Common myeloid progenitor, CD34-positive (primary cell): ENCODE data around the gene PCSK9.
"Not testable (repeated sequence)": the region's sequence is repeated elsewhere in the genome, so short reads cannot be mapped to it uniquely, and the experiment has no call there.

Experiments
- CTCF ChIA-PET: fragments of 350-600 bp; sonication (Branson Sonifier 250); formaldehyde crosslinking; loops from one replicate; lab custom pipeline; 2021; ENCODE audit warnings: antibody characterized with exemption; lab: Charles Lee
- POLR2A ChIA-PET: fragments of 350-600 bp; sonication (Branson Sonifier 250); formaldehyde crosslinking; loops from one replicate; lab custom pipeline; 2021; ENCODE audit warnings: antibody characterized with exemption; lab: Charles Lee
- DNase-seq, 3 donors: peaks; one replicate each; pipeline versions ENCODE4 v3.0.0 to v3.0.0-alpha.2; 2013
- H3K27ac ChIP-seq, 2 experiments: 1 replicate in 1 of 2; 2 replicates in 1 of 2; pipeline ENCODE4 v1.7.0; 2013; ENCODE audit warnings: inconsistent platforms in 2 of 2, low read length in 2 of 2, mild to moderate bottlenecking in 2 of 2, low read depth in 1 of 2, moderate library complexity in 1 of 2; ENCODE audit not compliant: severe bottlenecking in 2 of 2, insufficient read depth in 1 of 2, poor library complexity in 1 of 2
- H3K27me3 ChIP-seq, 5 experiments: replicated peaks in 2 of 5; 1 replicate in 3 of 5; 2 replicates in 2 of 5; pipeline versions ENCODE4 v1.6.1 to v1.7.0; 2013; ENCODE audit warnings: low read length in 4 of 5, mild to moderate bottlenecking in 2 of 5, moderate library complexity in 2 of 5, inconsistent platforms in 1 of 5; ENCODE audit not compliant: insufficient read depth in 5 of 5, control insufficient read depth in 4 of 5
- H3K36me3 ChIP-seq, 4 experiments: 1 replicate in 2 of 4; 2 replicates in 2 of 4; pipeline versions ENCODE4 v1.6.1 to v1.7.0; 2013; ENCODE audit warnings: low read length in 3 of 4, control low read depth in 1 of 4, mild to moderate bottlenecking in 1 of 4; ENCODE audit not compliant: control insufficient read depth in 4 of 4, insufficient read depth in 4 of 4
- H3K4me1 ChIP-seq, 4 experiments: 1 replicate in 3 of 4; 2 replicates in 1 of 4; pipeline versions ENCODE4 v1.6.1 to v1.7.1; 2013; ENCODE audit warnings: low read length in 3 of 4, mild to moderate bottlenecking in 3 of 4, control low read depth in 1 of 4, inconsistent platforms in 1 of 4, moderate library complexity in 1 of 4; ENCODE audit not compliant: control insufficient read depth in 4 of 4, insufficient read depth in 4 of 4; ENCODE audit errors: control extremely low read depth in 1 of 4
- H3K4me3 ChIP-seq, 7 experiments: 1 replicate in 4 of 7; 2 replicates in 3 of 7; pipeline versions ENCODE4 v1.5.1 to v1.7.0; 2013; ENCODE audit warnings: mild to moderate bottlenecking in 7 of 7, low read length in 6 of 7, moderate library complexity in 6 of 7, inconsistent platforms in 2 of 7, low read depth in 2 of 7, control low read depth in 1 of 7; ENCODE audit not compliant: insufficient read depth in 4 of 7, control insufficient read depth in 1 of 7; ENCODE audit errors: extremely low read depth in 1 of 7
- H3K9me3 ChIP-seq, 5 experiments: 1 replicate in 4 of 5; 2 replicates in 1 of 5; pipeline versions ENCODE4 v1.6.1 to v1.7.1; 2013; ENCODE audit warnings: low read length in 4 of 5, mild to moderate bottlenecking in 2 of 5, inconsistent platforms in 1 of 5, low read depth in 1 of 5, moderate library complexity in 1 of 5; ENCODE audit not compliant: control insufficient read depth in 4 of 5, insufficient read depth in 2 of 5; ENCODE audit errors: control extremely low read depth in 1 of 5
- WGBS: methylation state at CpG from one replicate; pipeline ENCODE4 v1.1.5; 2013; ENCODE audit not compliant: insufficient coverage; 5-methylcytosine and 5-hydroxymethylcytosine counted together

PCSK9 gene

DNA sequence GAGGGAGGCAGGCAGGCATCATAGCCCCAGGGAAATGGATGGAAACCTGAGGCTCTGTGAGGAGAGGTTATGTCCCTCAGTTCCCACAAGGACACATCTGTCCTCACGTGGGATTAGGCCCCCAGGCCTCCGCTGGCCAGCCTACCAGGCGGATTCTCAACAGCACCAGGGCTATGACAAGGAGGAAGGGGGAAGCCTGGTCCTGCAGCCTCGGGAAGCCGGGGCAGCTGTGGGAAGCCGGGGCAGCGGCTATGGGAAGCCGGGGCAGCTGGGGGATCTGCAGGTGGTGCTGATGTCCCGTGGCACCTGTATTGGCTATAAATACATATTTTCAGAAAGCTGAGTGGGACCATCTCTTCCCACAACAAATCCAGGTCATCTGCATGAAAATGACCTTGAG lies 21.0 kb upstream of the PCSK9 start:
- ChIA-PET POLR2A (no interaction called here), CTCF (interaction anchor here (1.1 kb wide), 1 partner anchor 10 kb away, joined by 4 read pairs; no protein-coding TSS in a partner anchor)
- Histone ChIP-seq H3K27me3 (peaks cover 0 to 5% (median 4%) of the 10 kb centered on the region in 5 experiments), H3K36me3 (no peaks in the 10 kb centered on the region), H3K4me3 (no peak overlapping the region), H3K4me1 (no peaks in the 10 kb centered on the region), H3K9me3 (no peaks in the 10 kb centered on the region), H3K27ac (no peak overlapping the region)
- WGBS, result 97% methylated on average over 4 of the region's 9 CpGs
- DNase-seq, result no peak

DNA sequence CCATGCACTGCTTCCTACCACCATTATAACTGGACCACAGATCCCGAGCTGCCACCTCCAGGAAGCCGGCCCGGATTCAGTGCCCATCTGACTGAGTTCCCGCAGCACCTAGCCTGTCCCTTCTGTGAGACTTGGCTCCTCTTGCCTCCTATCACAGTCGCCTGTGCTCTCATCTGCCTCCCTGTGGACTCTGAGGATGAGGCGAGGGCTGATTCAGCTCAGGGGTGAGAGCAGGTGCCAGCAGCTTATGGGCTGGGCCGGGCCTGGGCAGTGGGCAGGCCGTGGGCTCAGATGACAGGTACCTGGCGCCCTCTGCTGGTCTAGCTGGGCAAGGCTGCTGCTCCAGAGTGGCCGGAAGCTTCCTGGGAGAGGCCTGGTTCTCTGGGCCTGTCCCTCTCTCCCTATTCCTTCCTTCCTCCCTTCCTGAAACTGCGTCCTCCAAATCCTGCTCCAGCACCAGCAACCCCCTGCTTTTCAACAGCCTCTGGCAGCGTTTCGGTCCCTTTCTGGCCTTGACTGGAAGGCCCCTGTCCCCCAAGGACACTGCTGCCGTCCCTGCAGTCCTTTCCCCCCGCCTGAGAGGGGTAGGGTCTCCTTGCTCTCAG lies 17.3 kb upstream of the PCSK9 start:
- 65% methylated on average over 14 of the region's 15 CpGs for WGBS
- H3K9me3 ChIP-seq, result no peaks in the 10 kb centered on the region
- no peak overlapping the region for H3K4me3 ChIP-seq
- no peaks in the 10 kb centered on the region for H3K36me3 ChIP-seq
- DNase-seq, result peak; percentile 80 to 84 (median 81)
- no peaks in the 10 kb centered on the region for H3K4me1 ChIP-seq
- CTCF ChIA-PET, result interaction anchor here (0.5 to 2.9 kb wide), 18 partner anchors 9 to 100 kb away, joined by 3 to 30 read pairs (median 4); partner anchors contain the start of gene PCSK9
- H3K27ac ChIP-seq, result no peak overlapping the region
- POLR2A ChIA-PET, result no interaction called here
- H3K27me3 ChIP-seq, result peaks cover 0 to 4% (median 0%) of the 10 kb centered on the region in 5 experiments

DNA sequence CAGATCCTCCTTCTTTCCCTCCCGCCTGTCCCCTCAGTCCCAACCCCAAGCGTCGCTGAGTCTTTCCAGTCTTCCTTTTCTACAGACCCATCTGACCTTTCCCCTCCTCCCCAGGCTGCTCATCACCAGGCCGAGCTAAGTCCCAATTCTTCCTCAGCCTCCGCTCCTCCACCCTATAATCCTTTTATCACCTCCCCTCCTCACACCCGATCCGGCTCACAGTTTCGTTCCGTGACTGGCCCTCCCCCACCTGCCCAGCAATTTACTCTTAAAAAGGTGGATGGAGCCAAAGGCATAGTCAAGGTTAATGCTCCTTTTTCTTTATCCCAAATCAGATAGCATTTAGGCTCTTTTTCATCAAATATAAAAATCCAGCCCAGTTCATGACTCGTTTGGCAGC lies 15.2 kb upstream of the PCSK9 start:
- CTCF ChIA-PET, H3K9me3 ChIP-seq, H3K27me3 ChIP-seq, H3K4me3 ChIP-seq, H3K27ac ChIP-seq, H3K4me1 ChIP-seq, H3K36me3 ChIP-seq, DNase-seq, POLR2A ChIA-PET: not testable (repeated sequence)
- 100% methylated on average over 4 of the region's 10 CpGs for WGBS

DNA sequence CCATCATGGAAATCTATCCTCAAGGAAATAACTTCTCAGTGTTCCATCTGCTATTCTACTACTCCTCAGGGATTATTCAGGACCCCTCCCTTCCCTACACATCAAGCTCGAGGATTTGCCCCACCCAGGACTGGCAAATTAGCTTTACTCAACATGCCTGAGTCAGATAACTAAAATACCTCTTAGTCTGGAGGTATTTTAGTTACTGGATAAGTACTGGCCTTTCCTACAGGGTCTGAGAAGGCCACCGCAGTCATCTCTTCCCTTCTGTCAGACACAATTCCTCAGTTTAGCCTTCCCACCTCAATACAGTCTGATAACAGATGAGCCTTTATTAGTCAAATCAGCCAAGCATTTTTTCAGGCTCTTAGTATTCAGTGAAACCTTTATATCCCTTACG lies 12.7 kb upstream of the PCSK9 start:
- DNase-seq, POLR2A ChIA-PET, H3K4me3 ChIP-seq, H3K9me3 ChIP-seq, H3K27ac ChIP-seq, CTCF ChIA-PET, H3K27me3 ChIP-seq, H3K36me3 ChIP-seq, H3K4me1 ChIP-seq: not testable (repeated sequence)
- 100% methylated on average over 1 of the region's 3 CpGs for WGBS

DNA sequence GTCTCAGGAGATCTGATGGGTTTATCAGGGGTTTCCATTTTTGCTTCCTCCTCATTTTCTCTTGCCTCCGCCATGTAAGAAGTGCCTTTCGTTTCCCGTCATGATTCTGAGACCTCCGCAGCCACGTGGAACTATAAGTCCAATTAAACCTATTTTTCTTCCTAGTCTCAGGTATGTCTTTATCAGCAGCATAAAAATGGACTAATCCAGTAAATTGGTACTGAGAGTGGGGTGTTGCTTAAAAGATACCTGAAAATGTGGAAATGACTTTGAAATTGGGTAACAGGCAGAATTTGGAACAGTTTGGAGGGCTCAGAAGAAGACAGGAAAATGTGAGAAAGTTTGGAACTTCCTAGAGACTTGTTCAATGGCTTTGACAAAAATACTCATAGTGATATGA lies 8.2 kb upstream of the PCSK9 start:
- DNase-seq, H3K27ac ChIP-seq, H3K4me1 ChIP-seq, POLR2A ChIA-PET, H3K4me3 ChIP-seq, H3K36me3 ChIP-seq, H3K9me3 ChIP-seq: not testable (repeated sequence)
- 71% methylated on average over 1 of the region's 5 CpGs for WGBS
- H3K27me3 ChIP-seq, result peaks cover 0 to 16% (median 9%) of the 10 kb centered on the region in 5 experiments
- CTCF ChIA-PET, result interaction anchor here (0.7 kb wide), 1 partner anchor 10 kb away, joined by 3 read pairs; no protein-coding TSS in a partner anchor

DNA sequence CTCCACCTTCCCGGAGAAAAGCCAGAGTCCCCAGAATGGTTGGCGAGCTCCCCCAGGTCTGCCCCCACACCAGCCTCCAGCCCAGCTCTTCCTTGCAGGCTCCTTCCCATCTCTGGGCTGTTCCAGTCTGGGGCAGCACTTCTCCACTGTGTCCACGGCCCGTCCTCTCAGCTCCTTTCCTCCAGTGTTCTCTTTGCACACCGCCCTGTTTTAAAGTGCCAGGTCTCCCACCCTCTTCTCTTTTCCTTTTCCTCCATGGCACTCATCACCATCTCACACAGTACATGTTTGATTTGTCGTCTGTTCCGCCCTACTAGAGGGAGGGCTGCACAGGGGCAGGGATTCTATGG lies 6.1 kb upstream of the PCSK9 start:
- no peak for DNase-seq
- H3K36me3 ChIP-seq, result no peaks in the 10 kb centered on the region
- H3K9me3 ChIP-seq, result no peaks in the 10 kb centered on the region
- H3K27ac ChIP-seq, result no peak overlapping the region
- peaks cover 0 to 37% (median 22%) of the 10 kb centered on the region in 5 experiments for H3K27me3 ChIP-seq
- 97% methylated on average over 7 of the region's 7 CpGs for WGBS
- CTCF ChIA-PET, result interaction anchor here (1.4 to 2.3 kb wide), 2 partner anchors 11 to 37 kb away, joined by 4 to 9 read pairs; no protein-coding TSS in a partner anchor
- H3K4me3 ChIP-seq, result no peak overlapping the region
- H3K4me1 ChIP-seq, result no peaks in the 10 kb centered on the region
- POLR2A ChIA-PET, result no interaction called here

DNA sequence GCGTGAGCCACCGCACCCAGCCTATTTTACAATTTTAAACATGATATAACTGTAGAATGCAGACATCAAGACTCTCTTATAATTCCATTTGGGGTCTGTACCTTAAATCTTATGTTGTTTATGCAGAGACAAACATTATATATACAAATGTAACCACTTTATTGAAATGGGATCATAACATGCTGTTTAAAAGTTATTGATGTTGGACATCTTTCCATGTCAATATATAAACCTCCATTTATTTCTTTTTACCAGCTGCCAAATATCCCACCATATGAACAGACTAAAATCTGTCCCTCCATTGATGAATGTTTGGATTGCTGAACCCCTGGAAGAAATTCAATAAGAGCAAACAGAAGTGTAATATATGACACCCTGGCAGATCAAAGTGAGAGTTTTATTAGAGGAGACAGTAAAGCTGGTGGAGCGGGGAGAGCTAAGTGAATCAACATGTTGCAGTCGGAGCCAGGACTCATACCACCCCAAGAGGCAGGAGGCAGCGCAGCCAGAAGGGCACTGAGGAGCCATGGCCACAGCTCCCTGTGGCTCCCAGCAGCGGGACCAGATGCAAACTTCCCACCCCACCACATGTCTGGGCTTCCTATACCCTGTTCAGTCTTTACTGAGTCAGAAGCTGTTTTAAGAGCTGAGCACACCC lies 4.7 kb upstream of the PCSK9 start:
- POLR2A ChIA-PET, result no interaction called here
- H3K36me3 ChIP-seq, result no peaks in the 10 kb centered on the region
- no peak overlapping the region for H3K27ac ChIP-seq
- CTCF ChIA-PET, result interaction anchor here (2.3 kb wide), 1 partner anchor 12 kb away, joined by 9 read pairs; no protein-coding TSS in a partner anchor
- WGBS, result 93% methylated on average over 4 of the region's 6 CpGs
- H3K27me3 ChIP-seq, result peaks cover 5 to 51% (median 31%) of the 10 kb centered on the region in 5 experiments
- H3K4me1 ChIP-seq, result peaks cover 0 to 6% (median 4%) of the 10 kb centered on the region in 4 experiments
- H3K4me3 ChIP-seq, result no peak overlapping the region
- no peak for DNase-seq
- H3K9me3 ChIP-seq, result no peaks in the 10 kb centered on the region
